Stimulated activated CD4-positive, alpha-beta T cell treated with anti-CD3 and anti-CD28 coated beads, Interleukin-1b, Interleukin-23, amount 100 ng/mL, for 4 hours (primary cell): ENCODE results near the gene ZNF83.
"Not testable (repeated sequence)": the region's sequence is repeated elsewhere in the genome, so short reads cannot be mapped to it uniquely, and the experiment has no call there.

Experiments used
- DNase-seq, 2 donors: peaks; one replicate each; pipeline ENCODE4 v3.0.0-alpha.2; 2020; ENCODE audit warnings: low read depth in 2 of 2

The ZNF83 gene

GRCh38 chr19:52637718-52638585 is at the start of gene ZNF83:
Gene ZNF83 (minus strand): TSS chr19:52638355.
- peak; percentile 87 to 88 for DNase-seq

- DNase-seq: no peak
These were observed 49.5 kb upstream of the ZNF83 start for GRCh38 chr19:52687684-52688083.

GRCh38 chr19:52685811-52686210 is 47.7 kb upstream of the ZNF83 start:
- no peak for DNase-seq

- DNase-seq: not testable (repeated sequence)
These were observed 43.1 kb upstream of the ZNF83 start for GRCh38 chr19:52681216-52681615.

- DNase-seq: no peak
These were observed 41.4 kb upstream of the ZNF83 start for GRCh38 chr19:52679598-52679997.

GRCh38 chr19:52675239-52675638 is 37.1 kb upstream of the ZNF83 start:
- not testable (repeated sequence) for DNase-seq

GRCh38 chr19:52673014-52673413 is 34.9 kb upstream of the ZNF83 start:
- DNase-seq: no peak

- no peak for DNase-seq
These were observed 31.9 kb upstream of the ZNF83 start for GRCh38 chr19:52670046-52670445.

- DNase-seq: no peak
These were observed 31.4 kb upstream of the ZNF83 start for GRCh38 chr19:52669586-52669985.

GRCh38 chr19:52667972-52668371 is 29.8 kb upstream of the ZNF83 start:
- DNase-seq: no peak

- no peak for DNase-seq
These were observed 28.4 kb upstream of the ZNF83 start for GRCh38 chr19:52666506-52666905.

GRCh38 chr19:52665529-52665928 is 27.4 kb upstream of the ZNF83 start:
- no peak for DNase-seq

- DNase-seq: no peak
These were observed 26.9 kb upstream of the ZNF83 start for GRCh38 chr19:52665027-52665426.

- DNase-seq: no peak
These were observed 26.3 kb upstream of the ZNF83 start for GRCh38 chr19:52664461-52664860.

GRCh38 chr19:52662631-52663030 is 24.5 kb upstream of the ZNF83 start:
- DNase-seq: no peak

- DNase-seq: no peak
These were observed 22.8 kb upstream of the ZNF83 start for GRCh38 chr19:52660981-52661380.

- DNase-seq: no peak
These were observed 20.9 kb upstream of the ZNF83 start for GRCh38 chr19:52659013-52659412.

GRCh38 chr19:52658595-52658994 is 20.4 kb upstream of the ZNF83 start:
- DNase-seq: no peak

GRCh38 chr19:52653161-52653560 is 15.0 kb upstream of the ZNF83 start:
- no peak for DNase-seq

- no peak for DNase-seq
These were observed 13.8 kb upstream of the ZNF83 start for GRCh38 chr19:52651956-52652355.

GRCh38 chr19:52648336-52649016 is 10.3 kb upstream of the ZNF83 start:
- no peak for DNase-seq

GRCh38 chr19:52646571-52647217 is 8.5 kb upstream of the ZNF83 start:
- no peak for DNase-seq

GRCh38 chr19:52640916-52641315 is 2.8 kb upstream of the ZNF83 start:
- no peak for DNase-seq
